HepG2 (cell line): ENCODE data around the gene SUB1. TPM values are rescaled to one million over a fixed set of nuclear protein-coding genes. Genes with fewer than 3 reads are reported as not detected.

Experiments used
- ASH2L ChIP-seq: fragments of 300-600, 200-600 bp; sonication (generic); IDR thresholded peaks from 2 replicates; pipeline ENCODE4 v1.7.0; 2017; ENCODE audit warnings: low read depth, mild to moderate bottlenecking, moderate library complexity, mixed read lengths, low read length; ENCODE audit not compliant: insufficient read length
- CREB1 ChIP-seq, 2 experiments: fragments of 450-650 bp in 1 of 2; IDR thresholded peaks; 2 replicates each; pipeline ENCODE4 v1.6.1; 2016 to 2017; ENCODE audit warnings: control low read depth in 1 of 2, mild to moderate bottlenecking in 1 of 2, missing compliant biosample characterization in 1 of 2, missing genetic modification characterization in 1 of 2
- ELF1 ChIP-seq: sonication (generic); formaldehyde crosslinking; IDR thresholded peaks from 2 replicates; pipeline ENCODE4 v1.4.0; 2020; ENCODE audit warnings: missing genetic modification reagents
- FOXC1 ChIP-seq: sonication (generic); formaldehyde crosslinking; IDR thresholded peaks from 2 replicates; pipeline ENCODE4 v1.8.0; 2022; ENCODE audit warnings: mild to moderate bottlenecking, missing genetic modification reagents, borderline replicate concordance
- HNRNPLL ChIP-seq: fragments of 200-400 bp; formaldehyde crosslinking; IDR thresholded peaks from 2 replicates; pipeline ENCODE4 v1.6.1; 2017; ENCODE audit warnings: mild to moderate bottlenecking, low read depth, low read length; ENCODE audit not compliant: poor library complexity, severe bottlenecking
- NR2C2 ChIP-seq: sonication (generic); formaldehyde crosslinking; IDR thresholded peaks from 2 replicates; pipeline ENCODE4 v1.4.0; 2020; ENCODE audit warnings: missing genetic modification reagents, mild to moderate bottlenecking, moderate library complexity, borderline replicate concordance
- NR2F6 ChIP-seq, 2 experiments: IDR thresholded peaks; 2 replicates each; pipeline ENCODE4 v1.6.1; 2016; ENCODE audit warnings: antibody characterized with exemption in 1 of 2, mild to moderate bottlenecking in 1 of 2
- RNF2 ChIP-seq: fragments of 450-650 bp; conservative IDR thresholded peaks from 2 replicates; pipeline ENCODE4 v1.6.1; 2016; ENCODE audit warnings: low read depth
- SNRNP70 ChIP-seq: fragments of 200-400 bp; formaldehyde crosslinking; IDR thresholded peaks from 2 replicates; pipeline ENCODE4 v1.6.1; 2017; ENCODE audit warnings: mild to moderate bottlenecking, low read depth, low read length, moderate library complexity
- TOE1 ChIP-seq: sonication (generic); formaldehyde crosslinking; IDR thresholded peaks from 2 replicates; pipeline ENCODE4 v1.4.0; 2020; ENCODE audit warnings: mild to moderate bottlenecking, missing genetic modification reagents
- ZFAT ChIP-seq: sonication (generic); formaldehyde crosslinking; conservative IDR thresholded peaks from 2 replicates; pipeline ENCODE4 v1.8.1; 2023; ENCODE audit warnings: missing genetic modification reagents, inconsistent platforms
- ZFP36 ChIP-seq: fragments of 150-350 bp; IDR thresholded peaks from 2 replicates; pipeline ENCODE4 v1.6.1; 2018; ENCODE audit warnings: borderline replicate concordance, low read length, low read depth; ENCODE audit not compliant: partially characterized antibody
- ZNF225 ChIP-seq: sonication (generic); formaldehyde crosslinking; IDR thresholded peaks from 2 replicates; pipeline ENCODE4 v1.4.0; 2020; ENCODE audit warnings: mild to moderate bottlenecking, missing genetic modification reagents
- ZNF563 ChIP-seq: sonication (generic); formaldehyde crosslinking; IDR thresholded peaks from 2 replicates; pipeline ENCODE4 v1.8.0; 2022; ENCODE audit warnings: mild to moderate bottlenecking, moderate library complexity, missing genetic modification reagents
- ZNF644 ChIP-seq: IDR thresholded peaks from 2 replicates; pipeline ENCODE4 v1.6.1; 2016; ENCODE audit warnings: low read depth
- ZNF761 ChIP-seq: sonication (generic); formaldehyde crosslinking; conservative IDR thresholded peaks from 2 replicates; pipeline ENCODE4 v1.4.0; 2020; ENCODE audit warnings: mild to moderate bottlenecking, missing genetic modification reagents
- ZNF83 ChIP-seq: sonication (generic); formaldehyde crosslinking; IDR thresholded peaks from 2 replicates; pipeline ENCODE4 v1.4.0; 2020; ENCODE audit warnings: missing genetic modification reagents, mild to moderate bottlenecking, borderline replicate concordance
- ZSCAN25 ChIP-seq: sonication (generic); formaldehyde crosslinking; IDR thresholded peaks from 2 replicates; pipeline ENCODE4 v1.8.0; 2022; ENCODE audit warnings: mild to moderate bottlenecking, missing genetic modification reagents
- polyA plus RNA-seq, 8 experiments: library from polyadenylated mRNA; depleted of rRNA in 3 of 8; stranded (reverse) in 7 of 8; unstranded in 1 of 8; fragments of >200 nt; fragmentation: Illumina TruSeq in 4 of 8; extraction: Trizol in 4 of 8; gene quantifications; 2 replicates each; pipeline versions ENCODE4 v1.2.1 to v1.2.3, GENCODE V29; 2011 to 2016; ENCODE audit warnings: low read depth in 4 of 8, missing spikeins in 1 of 8, mixed read lengths in 1 of 8; ENCODE audit not compliant: insufficient read depth in 1 of 8
- total RNA-seq, 5 experiments: library from RNA; depleted of rRNA; stranded (reverse); fragments of >200 nt; fragmentation: Illumina TruSeq; extraction: Trizol; gene quantifications; 2 replicates each; pipeline ENCODE4 v1.2.3, GENCODE V29; 2016; ENCODE audit warnings: low read depth in 1 of 5
- TF ChIP-seq, protein P1 (sequence below): sonication (generic); formaldehyde crosslinking; IDR thresholded peaks from 2 replicates; pipeline ENCODE4 v1.5.0; 2020; ENCODE audit warnings: missing genetic modification reagents, mild to moderate bottlenecking, borderline replicate concordance
- TF ChIP-seq, protein P2 (sequence below): sonication (generic); formaldehyde crosslinking; IDR thresholded peaks from 2 replicates; pipeline ENCODE4 v1.8.1; 2023; ENCODE audit warnings: mild to moderate bottlenecking, missing genetic modification reagents
- TF ChIP-seq, protein P3 (sequence below): sonication (generic); formaldehyde crosslinking; IDR thresholded peaks from 2 replicates; pipeline ENCODE4 v1.4.0; 2020; ENCODE audit warnings: missing genetic modification reagents
- TF ChIP-seq, protein P4 (sequence below): sonication (generic); formaldehyde crosslinking; IDR thresholded peaks from 2 replicates; pipeline ENCODE4 v1.5.0; 2020; ENCODE audit warnings: missing genetic modification reagents
- TF ChIP-seq, protein P5 (sequence below): sonication (generic); formaldehyde crosslinking; IDR thresholded peaks from 2 replicates; pipeline ENCODE4 v1.4.0; 2020; ENCODE audit warnings: mild to moderate bottlenecking, low read depth, missing genetic modification reagents

Gene SUB1
- total and polyA plus RNA-seq, 2 of the 13 experiments (the other 11 are each of a cell fraction or from before 2014, with no cell fraction given): 182 to 693 TPM

DNA sequence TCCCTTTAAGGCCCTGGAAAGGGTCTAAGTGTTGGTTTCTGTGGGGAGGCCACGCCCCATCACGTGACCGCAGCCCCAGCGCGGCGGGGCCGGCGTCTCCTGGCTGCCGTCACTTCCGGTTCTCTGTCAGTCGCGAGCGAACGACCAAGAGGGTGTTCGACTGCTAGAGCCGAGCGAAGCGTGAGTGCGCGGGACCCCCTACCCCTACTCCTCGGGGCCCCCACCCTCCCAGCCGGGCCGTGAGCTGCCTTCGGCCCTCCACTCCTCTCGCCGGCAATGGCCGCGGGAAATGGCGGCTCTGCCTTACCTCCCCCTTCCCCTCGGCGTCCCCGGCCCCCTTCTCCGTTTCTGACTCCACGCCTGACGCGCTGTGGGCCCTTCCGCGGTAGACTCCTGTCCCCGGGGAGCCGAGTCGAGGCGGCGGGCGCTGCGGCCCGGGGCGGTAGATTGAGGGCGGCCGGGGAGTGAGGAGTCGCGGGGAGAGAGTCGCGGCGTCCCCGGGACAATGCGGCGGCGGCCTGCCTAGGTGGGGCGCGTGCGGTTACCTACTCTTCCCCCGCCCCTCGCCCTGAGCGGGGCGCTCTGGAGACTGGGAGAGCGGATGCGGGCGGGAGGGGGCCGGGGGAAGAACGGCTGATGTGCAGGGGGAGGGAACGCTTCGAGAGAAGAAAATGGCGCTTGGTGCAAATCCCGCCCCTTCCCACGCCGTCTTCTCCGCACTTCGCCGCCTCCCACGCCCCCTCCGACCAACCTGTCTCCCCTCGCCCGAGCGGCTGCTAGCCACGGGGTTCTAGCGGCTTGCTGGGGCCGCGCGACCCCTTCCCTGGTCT, at the start of gene SUB1 (continued):
- peak; percentile 59 for TF ChIP-seq ZNF563 (CRISPR knock-in tag)
- TF ChIP-seq, protein P1, sequence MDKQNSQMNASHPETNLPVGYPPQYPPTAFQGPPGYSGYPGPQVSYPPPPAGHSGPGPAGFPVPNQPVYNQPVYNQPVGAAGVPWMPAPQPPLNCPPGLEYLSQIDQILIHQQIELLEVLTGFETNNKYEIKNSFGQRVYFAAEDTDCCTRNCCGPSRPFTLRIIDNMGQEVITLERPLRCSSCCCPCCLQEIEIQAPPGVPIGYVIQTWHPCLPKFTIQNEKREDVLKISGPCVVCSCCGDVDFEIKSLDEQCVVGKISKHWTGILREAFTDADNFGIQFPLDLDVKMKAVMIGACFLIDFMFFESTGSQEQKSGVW (CRISPR knock-in tag): no peak
- no peak for TF ChIP-seq NR2F6 (IDR thresholded peaks at IDR 0.05)
- TF ChIP-seq NR2F6 (CRISPR knock-in tag; IDR thresholded peaks at IDR 0.05): peak; percentile 24; the same call in 1 of the 2 replicates
- TF ChIP-seq, protein P2, sequence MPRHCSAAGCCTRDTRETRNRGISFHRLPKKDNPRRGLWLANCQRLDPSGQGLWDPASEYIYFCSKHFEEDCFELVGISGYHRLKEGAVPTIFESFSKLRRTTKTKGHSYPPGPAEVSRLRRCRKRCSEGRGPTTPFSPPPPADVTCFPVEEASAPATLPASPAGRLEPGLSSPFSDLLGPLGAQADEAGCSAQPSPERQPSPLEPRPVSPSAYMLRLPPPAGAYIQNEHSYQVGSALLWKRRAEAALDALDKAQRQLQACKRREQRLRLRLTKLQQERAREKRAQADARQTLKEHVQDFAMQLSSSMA (CRISPR knock-in tag): 0 out of 2 replicates have a peak, but pooled peaks have one; percentile 19
- TF ChIP-seq CREB1 (IDR thresholded peaks at IDR 0.05): peak; percentile 91
- peak; percentile 91 for TF ChIP-seq CREB1 (CRISPR knock-in tag; IDR thresholded peaks at IDR 0.05)
- TF ChIP-seq ASH2L: peak; percentile 75
- no peak for TF ChIP-seq ZSCAN25 (CRISPR knock-in tag)
- TF ChIP-seq HNRNPLL: peak; percentile 57
- peak; percentile 42 for TF ChIP-seq FOXC1 (CRISPR knock-in tag)
- TF ChIP-seq, protein P3, sequence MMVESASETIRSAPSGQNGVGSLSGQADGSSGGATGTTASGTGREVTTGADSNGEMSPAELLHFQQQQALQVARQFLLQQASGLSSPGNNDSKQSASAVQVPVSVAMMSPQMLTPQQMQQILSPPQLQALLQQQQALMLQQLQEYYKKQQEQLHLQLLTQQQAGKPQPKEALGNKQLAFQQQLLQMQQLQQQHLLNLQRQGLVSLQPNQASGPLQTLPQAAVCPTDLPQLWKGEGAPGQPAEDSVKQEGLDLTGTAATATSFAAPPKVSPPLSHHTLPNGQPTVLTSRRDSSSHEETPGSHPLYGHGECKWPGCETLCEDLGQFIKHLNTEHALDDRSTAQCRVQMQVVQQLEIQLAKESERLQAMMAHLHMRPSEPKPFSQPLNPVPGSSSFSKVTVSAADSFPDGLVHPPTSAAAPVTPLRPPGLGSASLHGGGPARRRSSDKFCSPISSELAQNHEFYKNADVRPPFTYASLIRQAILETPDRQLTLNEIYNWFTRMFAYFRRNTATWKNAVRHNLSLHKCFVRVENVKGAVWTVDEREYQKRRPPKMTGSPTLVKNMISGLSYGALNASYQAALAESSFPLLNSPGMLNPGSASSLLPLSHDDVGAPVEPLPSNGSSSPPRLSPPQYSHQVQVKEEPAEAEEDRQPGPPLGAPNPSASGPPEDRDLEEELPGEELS (CRISPR knock-in tag): peak; percentile 53
- TF ChIP-seq, protein P4, sequence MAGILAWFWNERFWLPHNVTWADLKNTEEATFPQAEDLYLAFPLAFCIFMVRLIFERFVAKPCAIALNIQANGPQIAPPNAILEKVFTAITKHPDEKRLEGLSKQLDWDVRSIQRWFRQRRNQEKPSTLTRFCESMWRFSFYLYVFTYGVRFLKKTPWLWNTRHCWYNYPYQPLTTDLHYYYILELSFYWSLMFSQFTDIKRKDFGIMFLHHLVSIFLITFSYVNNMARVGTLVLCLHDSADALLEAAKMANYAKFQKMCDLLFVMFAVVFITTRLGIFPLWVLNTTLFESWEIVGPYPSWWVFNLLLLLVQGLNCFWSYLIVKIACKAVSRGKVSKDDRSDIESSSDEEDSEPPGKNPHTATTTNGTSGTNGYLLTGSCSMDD (CRISPR knock-in tag): no peak
- no peak for TF ChIP-seq ZNF761
- no peak for TF ChIP-seq RNF2
- no peak for TF ChIP-seq SNRNP70
- TF ChIP-seq ZNF225 (CRISPR knock-in tag): no peak; the same call in 1 of the 2 replicates
- no peak; the same call in 1 of the 2 replicates for TF ChIP-seq NR2C2 (CRISPR knock-in tag)
- 0 out of 2 replicates have a peak, but pooled peaks have one; percentile 29 for TF ChIP-seq ZNF83 (CRISPR knock-in tag)
- TF ChIP-seq TOE1 (CRISPR knock-in tag): no peak
- TF ChIP-seq ELF1: peak; percentile 92
- no peak for TF ChIP-seq ZFAT (CRISPR knock-in tag)
- TF ChIP-seq, protein P5, sequence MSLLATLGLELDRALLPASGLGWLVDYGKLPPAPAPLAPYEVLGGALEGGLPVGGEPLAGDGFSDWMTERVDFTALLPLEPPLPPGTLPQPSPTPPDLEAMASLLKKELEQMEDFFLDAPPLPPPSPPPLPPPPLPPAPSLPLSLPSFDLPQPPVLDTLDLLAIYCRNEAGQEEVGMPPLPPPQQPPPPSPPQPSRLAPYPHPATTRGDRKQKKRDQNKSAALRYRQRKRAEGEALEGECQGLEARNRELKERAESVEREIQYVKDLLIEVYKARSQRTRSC (CRISPR knock-in tag): no peak
- no peak for TF ChIP-seq ZFP36
- TF ChIP-seq ZNF644 (CRISPR knock-in tag): no peak
